OCI-LY7 (cell line): ENCODE results near the gene PRKD1. TPM values are rescaled to one million over a fixed set of nuclear protein-coding genes. Genes with fewer than 3 reads are reported as not detected.

Source experiments
- BruUV-seq: library from RNA; stranded (reverse); fragments of 400-500 nt; replicated peaks from 2 replicates; lab custom pipeline; 2021; lab: Mats Ljungman, UMichigan
- CTCF ChIA-PET: fragments of 300-600 bp; sonication (Branson Sonifier 250); formaldehyde crosslinking; loops from one replicate; lab custom pipeline; 2022; ENCODE audit warnings: antibody characterized with exemption; ENCODE audit not compliant: unreplicated experiment; lab: Charles Lee
- POLR2A ChIA-PET: fragments of 300-600 bp; sonication (Branson Sonifier 250); formaldehyde crosslinking; loops from one replicate; lab custom pipeline; 2022; ENCODE audit warnings: antibody characterized with exemption; lab: Charles Lee
- DNase-seq: peaks from one replicate; pipeline ENCODE4 v3.0.0-alpha.2; 2015; ENCODE audit warnings: low spot score
- H2AFZ ChIP-seq: fragments of 200-600 bp; sonication (generic), shearing (Covaris generic); 2 replicates; pipeline ENCODE4 v1.6.1; 2014; ENCODE audit warnings: mild to moderate bottlenecking, antibody characterized with exemption, low read length, moderate library complexity
- H3K27ac ChIP-seq: fragments of 200-600 bp; sonication (generic); 2 replicates; pipeline ENCODE4 v1.5.1; 2014; ENCODE audit warnings: mixed run types, low read depth, mild to moderate bottlenecking, moderate library complexity, low read length, inconsistent platforms; ENCODE audit not compliant: poor library complexity, severe bottlenecking
- H3K36me3 ChIP-seq: fragments of 200-600 bp; sonication (generic); 2 replicates; pipeline ENCODE4 v1.6.1; 2014; ENCODE audit warnings: mild to moderate bottlenecking, antibody characterized with exemption, low read length, moderate library complexity, mixed read lengths; ENCODE audit not compliant: insufficient read depth
- H3K4me1 ChIP-seq: fragments of 200-600 bp; sonication (generic); 2 replicates; pipeline ENCODE4 v1.5.1; 2014; ENCODE audit warnings: mild to moderate bottlenecking, low read length; ENCODE audit not compliant: insufficient read depth, poor library complexity, severe bottlenecking
- H3K4me2 ChIP-seq: fragments of 200-600 bp; sonication (generic); 2 replicates; pipeline ENCODE4 v1.6.1; 2014; ENCODE audit warnings: mild to moderate bottlenecking, low read length
- H3K4me3 ChIP-seq: fragments of 200-600 bp; sonication (generic); 2 replicates; pipeline ENCODE4 v1.5.1; 2014; ENCODE audit warnings: mild to moderate bottlenecking, low read depth, low read length; ENCODE audit not compliant: poor library complexity, severe bottlenecking
- H3K79me2 ChIP-seq: fragments of 200-600 bp; sonication (generic); 2 replicates; pipeline ENCODE4 v1.6.1; 2016; ENCODE audit warnings: low read depth, mild to moderate bottlenecking, low read length, moderate library complexity, mixed read lengths; ENCODE audit not compliant: insufficient read depth
- H3K9me2 ChIP-seq: fragments of 200-600 bp; sonication (generic); 2 replicates; pipeline ENCODE4 v1.6.1; 2016; ENCODE audit warnings: mild to moderate bottlenecking, low read length, mixed read lengths; ENCODE audit not compliant: insufficient read depth
- H3K9me3 ChIP-seq: fragments of 200-600 bp; sonication (generic); 2 replicates; pipeline ENCODE4 v1.6.1; 2014; ENCODE audit warnings: mild to moderate bottlenecking, mixed run types, low read length, mixed read lengths
- H4K20me1 ChIP-seq: fragments of 200-600 bp; sonication (generic); 2 replicates; pipeline ENCODE4 v1.6.1; 2014; ENCODE audit warnings: mild to moderate bottlenecking, antibody characterized with exemption, low read length, moderate library complexity, mixed read lengths; ENCODE audit not compliant: insufficient read depth
- EZH2phosphoT487 ChIP-seq: fragments of 200-600 bp; sonication (generic); IDR thresholded peaks from 2 replicates; pipeline ENCODE4 v1.6.1; 2018; ENCODE audit warnings: low read depth, borderline replicate concordance, mild to moderate bottlenecking, mixed run types, antibody characterized with exemption, low read length, moderate library complexity, mixed read lengths
- intact Hi-C: fragments of 100-400 bp; cut with micrococcal nuclease; formaldehyde crosslinking; loops from one replicate; pipeline ENCODE4 v1.10.0; 2022; ENCODE audit not compliant: unreplicated experiment
- total RNA-seq, 2 experiments: library from RNA; depleted of rRNA in 1 of 2; stranded (reverse); fragments of >200 nt in 1 of 2; shearing (Covaris generic) in 1 of 2; gene quantifications; 2 replicates each; pipeline ENCODE4 v1.2.3, GENCODE V29; 2014 to 2022
- TF ChIP-seq, protein P1 (sequence below): fragments of 200-600 bp; sonication (generic); conservative IDR thresholded peaks from 2 replicates; pipeline ENCODE4 v1.5.1; 2014; ENCODE audit warnings: mild to moderate bottlenecking, antibody characterized with exemption, low read length, moderate library complexity, mixed read lengths

PRKD1 gene
- total RNA-seq, 2 experiments from 2014 or later, result not detected

DNA sequence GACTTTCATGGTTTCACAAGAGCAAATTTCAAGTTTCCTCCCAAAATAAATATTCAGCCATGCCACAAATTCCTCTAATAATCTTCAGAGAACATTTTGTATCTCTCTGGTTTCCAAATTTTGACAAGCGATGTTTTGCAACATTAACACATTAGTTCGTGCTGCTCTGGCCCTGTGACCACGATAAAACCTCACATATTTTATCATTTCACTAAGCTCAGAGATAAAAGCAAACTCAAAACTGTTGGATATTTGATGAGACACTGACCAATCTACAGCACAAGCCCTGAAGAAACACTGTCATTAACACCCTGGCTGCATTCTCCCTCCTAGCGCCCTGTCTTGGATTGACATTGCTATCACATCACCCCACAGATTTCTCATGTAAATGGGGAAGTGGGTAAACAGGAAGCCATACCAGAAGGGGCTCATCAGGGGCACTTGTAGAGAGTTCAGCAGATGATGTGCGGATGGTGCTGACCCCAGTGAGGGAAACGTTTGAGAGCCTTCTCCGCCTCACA is 264.3 kb downstream of the PRKD1 start:
- no peak for TF ChIP-seq EZH2phosphoT487
- no peaks in the 10 kb centered on the region for H3K79me2 ChIP-seq
- no peak overlapping the region for H3K4me2 ChIP-seq
- no peak overlapping the region for H3K27ac ChIP-seq
- H3K9me2 ChIP-seq, result no peaks in the 10 kb centered on the region
- H2AFZ ChIP-seq, result no peak overlapping the region
- BruUV-seq, result no TSS peak
- POLR2A ChIA-PET, result interaction anchor here (0.7 kb wide), 1 partner anchor 167 kb away, joined by 3 read pairs; no protein-coding TSS in a partner anchor
- no peak for DNase-seq
- intact Hi-C loops, result no loop called here
- no peak overlapping the region for H3K4me3 ChIP-seq
- no peaks in the 10 kb centered on the region for H3K4me1 ChIP-seq
- CTCF ChIA-PET, result no interaction called here
- no peaks in the 10 kb centered on the region for H4K20me1 ChIP-seq
- H3K9me3 ChIP-seq, result 0 out of 2 replicates have a peak, but pooled peaks cover 3% of the 10 kb centered on the region
- no peaks in the 10 kb centered on the region for H3K36me3 ChIP-seq

DNA sequence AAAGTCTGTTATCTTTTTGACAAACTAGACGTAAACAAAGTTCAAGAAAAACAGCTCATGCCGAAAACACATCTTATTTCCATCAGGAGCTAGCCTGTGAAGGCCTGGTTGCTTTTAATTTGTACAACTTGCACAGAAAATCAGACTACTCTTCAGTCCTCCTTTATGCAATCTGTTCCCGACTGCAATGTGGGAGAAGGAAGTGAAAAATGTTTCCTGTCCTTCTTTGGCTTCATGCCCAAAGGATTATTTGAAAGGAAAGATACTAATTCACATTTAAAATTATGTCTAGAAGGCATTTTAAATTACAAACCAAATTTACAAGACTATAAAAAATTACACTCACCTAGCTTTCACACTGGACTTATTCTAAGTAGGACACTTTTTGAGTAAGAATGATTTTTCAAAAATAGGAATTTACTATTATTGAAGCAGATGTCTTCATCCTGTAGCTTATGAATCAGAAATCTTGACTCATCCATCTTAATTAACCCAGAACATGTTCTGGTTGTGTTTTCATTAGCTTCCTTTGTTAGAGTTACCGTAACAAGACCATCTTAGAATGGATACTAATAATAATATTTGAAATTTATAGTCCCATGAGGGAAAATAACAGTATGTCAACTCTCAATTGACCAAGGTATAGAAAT is 272.6 kb downstream of the PRKD1 start:
- BruUV-seq, result no TSS peak
- Histone ChIP-seq H3K36me3 (no peaks in the 10 kb centered on the region), H3K4me1 (no peaks in the 10 kb centered on the region), H3K4me2 (no peak overlapping the region), H4K20me1 (no peaks in the 10 kb centered on the region), H3K79me2 (no peaks in the 10 kb centered on the region), H3K9me3 (0 out of 2 replicates have a peak, but pooled peaks cover 2% of the 10 kb centered on the region), H2AFZ (no peak overlapping the region), H3K27ac (no peak overlapping the region), H3K4me3 (no peak overlapping the region), H3K9me2 (no peaks in the 10 kb centered on the region)
- TF ChIP-seq, protein P1, sequence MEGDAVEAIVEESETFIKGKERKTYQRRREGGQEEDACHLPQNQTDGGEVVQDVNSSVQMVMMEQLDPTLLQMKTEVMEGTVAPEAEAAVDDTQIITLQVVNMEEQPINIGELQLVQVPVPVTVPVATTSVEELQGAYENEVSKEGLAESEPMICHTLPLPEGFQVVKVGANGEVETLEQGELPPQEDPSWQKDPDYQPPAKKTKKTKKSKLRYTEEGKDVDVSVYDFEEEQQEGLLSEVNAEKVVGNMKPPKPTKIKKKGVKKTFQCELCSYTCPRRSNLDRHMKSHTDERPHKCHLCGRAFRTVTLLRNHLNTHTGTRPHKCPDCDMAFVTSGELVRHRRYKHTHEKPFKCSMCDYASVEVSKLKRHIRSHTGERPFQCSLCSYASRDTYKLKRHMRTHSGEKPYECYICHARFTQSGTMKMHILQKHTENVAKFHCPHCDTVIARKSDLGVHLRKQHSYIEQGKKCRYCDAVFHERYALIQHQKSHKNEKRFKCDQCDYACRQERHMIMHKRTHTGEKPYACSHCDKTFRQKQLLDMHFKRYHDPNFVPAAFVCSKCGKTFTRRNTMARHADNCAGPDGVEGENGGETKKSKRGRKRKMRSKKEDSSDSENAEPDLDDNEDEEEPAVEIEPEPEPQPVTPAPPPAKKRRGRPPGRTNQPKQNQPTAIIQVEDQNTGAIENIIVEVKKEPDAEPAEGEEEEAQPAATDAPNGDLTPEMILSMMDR, result no peak
- no peak for TF ChIP-seq EZH2phosphoT487
- no peak for DNase-seq
- ChIA-PET POLR2A (interaction anchor here (0.6 to 0.9 kb wide), 2 partner anchors 46 to 1282 kb away, joined by 3 read pairs; no protein-coding TSS in a partner anchor), CTCF (no interaction called here)
- intact Hi-C loops, result no loop called here

DNA sequence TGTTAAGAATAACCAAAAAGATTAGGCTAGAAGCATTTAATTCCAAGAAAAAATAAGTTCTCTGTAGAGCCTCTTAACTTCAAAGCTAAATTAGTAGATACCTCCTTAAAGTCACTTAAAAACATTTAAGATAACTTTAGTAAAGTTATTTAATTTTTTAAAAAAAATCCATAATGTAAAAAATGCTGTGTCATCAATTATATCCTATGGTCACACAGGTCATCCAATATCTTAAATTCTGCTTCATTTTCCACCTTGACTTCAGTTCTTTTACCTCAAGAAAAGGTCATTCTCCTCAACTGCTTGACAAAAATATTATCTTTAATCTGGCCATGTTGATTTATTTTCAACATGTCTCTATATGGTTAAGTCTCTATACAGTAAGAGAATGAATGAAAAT is 274.3 kb downstream of the PRKD1 start:
- Histone ChIP-seq H3K36me3 (no peaks in the 10 kb centered on the region), H3K4me3 (no peak overlapping the region), H3K27ac (no peak overlapping the region), H3K9me3 (0 out of 2 replicates have a peak, but pooled peaks cover 5% of the 10 kb centered on the region), H2AFZ (no peak overlapping the region), H3K4me2 (no peak overlapping the region), H3K79me2 (no peaks in the 10 kb centered on the region), H3K4me1 (no peaks in the 10 kb centered on the region), H3K9me2 (no peaks in the 10 kb centered on the region), H4K20me1 (no peaks in the 10 kb centered on the region)
- POLR2A ChIA-PET, result no interaction called here
- no peak for DNase-seq
- CTCF ChIA-PET, result no interaction called here
- TF ChIP-seq, protein P1, result no peak
- TF ChIP-seq EZH2phosphoT487, result no peak
- no TSS peak for BruUV-seq
- intact Hi-C loops, result no loop called here
